Neural progenitor cell (in vitro differentiated cells): ENCODE results near the gene MKS1. TPM values are rescaled to one million over a fixed set of nuclear protein-coding genes. Genes with fewer than 3 reads are reported as not detected.

Experiments
- DNase-seq: peaks from one replicate; pipeline ENCODE4 v3.0.0-alpha.2; 2016; ENCODE audit warnings: low spot score
- H2AFZ ChIP-seq: fragments of 200-600 bp; sonication (generic); replicated peaks from 2 replicates; pipeline ENCODE4 v1.6.1; 2016; ENCODE audit warnings: antibody characterized with exemption
- H3F3A ChIP-seq: fragments of 200-600 bp; sonication (generic); 2 replicates; pipeline ENCODE4 v1.6.1; 2016; ENCODE audit warnings: antibody characterized with exemption, low read depth
- H3K27ac ChIP-seq: fragments of 200-600 bp; sonication (generic); 2 replicates; pipeline ENCODE4 v1.5.1; 2016; ENCODE audit warnings: mild to moderate bottlenecking
- H3K27me3 ChIP-seq: fragments of 200-600 bp; sonication (generic); 2 replicates; pipeline ENCODE4 v1.6.1; 2016; ENCODE audit warnings: mild to moderate bottlenecking, moderate library complexity
- H3K36me3 ChIP-seq: fragments of 200-600 bp; sonication (generic); 2 replicates; pipeline ENCODE4 v1.5.1; 2016
- H3K4me1 ChIP-seq: fragments of 200-600 bp; sonication (generic); 2 replicates; pipeline ENCODE4 v1.6.1; 2016; ENCODE audit warnings: mixed run types
- H3K4me2 ChIP-seq: fragments of 200-600 bp; sonication (generic); 2 replicates; pipeline ENCODE4 v1.6.1; 2016
- H3K4me3 ChIP-seq: fragments of 200-600 bp; sonication (generic); 2 replicates; pipeline ENCODE4 v1.5.1; 2016
- H3K79me2 ChIP-seq: fragments of 200-600 bp; sonication (generic); 2 replicates; pipeline ENCODE4 v1.6.1; 2016; ENCODE audit warnings: low read depth
- H3K9ac ChIP-seq: fragments of 200-600 bp; sonication (generic); 2 replicates; pipeline ENCODE4 v1.6.1; 2016
- H3K9me3 ChIP-seq: fragments of 200-600 bp; sonication (generic); 2 replicates; pipeline ENCODE4 v1.5.1; 2016; ENCODE audit warnings: low read depth
- H4K20me1 ChIP-seq: fragments of 200-600 bp; sonication (generic); 2 replicates; pipeline ENCODE4 v1.6.1; 2016; ENCODE audit warnings: low read depth
- H3K27ac Mint-ChIP-seq: 3 replicates; pipeline ENCODE4 v1.8.0; 2021; ENCODE audit warnings: mixed read lengths
- H3K27me3 Mint-ChIP-seq: 2 replicates; pipeline ENCODE4 v1.8.0; 2022; ENCODE audit warnings: low read depth, mild to moderate bottlenecking, inconsistent platforms, moderate library complexity, mixed read lengths; ENCODE audit not compliant: insufficient read depth
- H3K36me3 Mint-ChIP-seq: 3 replicates; pipeline ENCODE4 v1.8.0; 2021; ENCODE audit warnings: mixed read lengths
- H3K4me1 Mint-ChIP-seq: 3 replicates; pipeline ENCODE4 v1.8.0; 2021; ENCODE audit warnings: mixed read lengths
- H3K4me3 Mint-ChIP-seq: 3 replicates; pipeline ENCODE4 v1.8.0; 2021; ENCODE audit warnings: mild to moderate bottlenecking, moderate library complexity, mixed read lengths
- H3K9me3 Mint-ChIP-seq: 3 replicates; pipeline ENCODE4 v1.8.0; 2020; ENCODE audit warnings: mixed read lengths
- CTCF ChIP-seq: fragments of 200-600 bp; sonication (generic); IDR thresholded peaks from 2 replicates; pipeline ENCODE4 v1.5.1; 2017; ENCODE audit warnings: antibody characterized with exemption, mild to moderate bottlenecking
- EZH2 ChIP-seq: fragments of 200-600 bp; sonication (generic); IDR thresholded peaks from 2 replicates; pipeline ENCODE4 v1.6.1; 2017; ENCODE audit warnings: antibody characterized with exemption, mild to moderate bottlenecking, moderate library complexity
- EZH2phosphoT487 ChIP-seq: fragments of 200-600 bp; sonication (generic); IDR thresholded peaks from 2 replicates; pipeline ENCODE4 v1.6.1; 2017; ENCODE audit warnings: antibody characterized with exemption
- total RNA-seq: library from RNA; depleted of rRNA; stranded (reverse); fragments of >200 nt; gene quantifications from 2 replicates; pipeline ENCODE4 v1.2.3, GENCODE V29; 2015; ENCODE audit warnings: low replicate concordance

The MKS1 gene
- total RNA-seq, 1 donor from 2014 or later = 25.8 TPM

GRCh38 chr17:58248955-58249269, 29.9 kb upstream of the MKS1 start:
- no peaks in the 10 kb centered on the region for H3K9me3 Mint-ChIP-seq
- no peak overlapping the region for H3K27ac ChIP-seq
- H4K20me1 ChIP-seq = no peaks in the 10 kb centered on the region
- peaks cover 47% of the 10 kb centered on the region for H3K27me3 Mint-ChIP-seq
- peaks cover 4% of the 10 kb centered on the region for H3K4me1 Mint-ChIP-seq
- H3K4me3 Mint-ChIP-seq = peak overlapping the region; percentile 38
- H3K36me3 ChIP-seq = no peaks in the 10 kb centered on the region
- peak overlapping the region; percentile 81 for H3K4me2 ChIP-seq
- peak overlapping the region; percentile 96 for H2AFZ ChIP-seq
- no peaks in the 10 kb centered on the region for H3K9me3 ChIP-seq
- H3K4me1 ChIP-seq = no peaks in the 10 kb centered on the region
- H3K36me3 Mint-ChIP-seq = no peaks in the 10 kb centered on the region
- H3K27ac Mint-ChIP-seq = no peak overlapping the region
- no peaks in the 10 kb centered on the region for H3K79me2 ChIP-seq
- no peaks in the 10 kb centered on the region for H3F3A ChIP-seq
- peak overlapping the region; percentile 44 for H3K4me3 ChIP-seq
- no peak overlapping the region for H3K9ac ChIP-seq
- no peak for TF ChIP-seq CTCF
- no peak for TF ChIP-seq EZH2phosphoT487
- TF ChIP-seq EZH2 = no peak
- H3K27me3 ChIP-seq = peaks cover 100% of the 10 kb centered on the region
- no peak for DNase-seq

- Histone ChIP-seq H3K9ac (no peak overlapping the region), H2AFZ (no peak overlapping the region), H4K20me1 (no peaks in the 10 kb centered on the region), H3K4me1 (no peaks in the 10 kb centered on the region), H3K9me3 (no peaks in the 10 kb centered on the region), H3K79me2 (no peaks in the 10 kb centered on the region), H3K36me3 (no peaks in the 10 kb centered on the region), H3K4me3 (no peak overlapping the region), H3K27ac (no peak overlapping the region), H3K27me3 (peaks cover 100% of the 10 kb centered on the region), H3K4me2 (no peak overlapping the region), H3F3A (no peaks in the 10 kb centered on the region)
- H3K4me3 Mint-ChIP-seq = no peak overlapping the region
- no peak overlapping the region for H3K27ac Mint-ChIP-seq
- TF ChIP-seq EZH2 (no peak), EZH2phosphoT487 (no peak), CTCF (no peak)
- DNase-seq = no peak
- no peaks in the 10 kb centered on the region for H3K9me3 Mint-ChIP-seq
- H3K27me3 Mint-ChIP-seq = peaks cover 55% of the 10 kb centered on the region
- peaks cover 4% of the 10 kb centered on the region for H3K4me1 Mint-ChIP-seq
- no peaks in the 10 kb centered on the region for H3K36me3 Mint-ChIP-seq
Observed at GRCh38 chr17:58247511-58248363, 28.7 kb upstream of the MKS1 start.

- no peak overlapping the region for H3K27ac Mint-ChIP-seq
Observed at GRCh38 chr17:58246781-58247180, 27.7 kb upstream of the MKS1 start.

More at GRCh38 chr17:58246781-58247180, 27.7 kb upstream of the MKS1 start:
- H3K9me3 ChIP-seq = no peaks in the 10 kb centered on the region
- DNase-seq = no peak
- H3K27me3 ChIP-seq = peaks cover 100% of the 10 kb centered on the region
- no peak overlapping the region for H3K4me2 ChIP-seq
- no peaks in the 10 kb centered on the region for H3K36me3 ChIP-seq
- no peaks in the 10 kb centered on the region for H3F3A ChIP-seq
- Mint-ChIP-seq H3K4me1 (peaks cover 4% of the 10 kb centered on the region), H3K27me3 (peaks cover 50% of the 10 kb centered on the region), H3K36me3 (no peaks in the 10 kb centered on the region), H3K4me3 (no peak overlapping the region), H3K9me3 (no peaks in the 10 kb centered on the region)
- no peaks in the 10 kb centered on the region for H4K20me1 ChIP-seq
- H3K27ac ChIP-seq = no peak overlapping the region
- H3K79me2 ChIP-seq = no peaks in the 10 kb centered on the region
- no peaks in the 10 kb centered on the region for H3K4me1 ChIP-seq
- H2AFZ ChIP-seq = no peak overlapping the region
- H3K9ac ChIP-seq = no peak overlapping the region
- no peak for TF ChIP-seq EZH2
- no peak for TF ChIP-seq CTCF
- TF ChIP-seq EZH2phosphoT487 = no peak
- H3K4me3 ChIP-seq = no peak overlapping the region
